IPS DF 19.7 (cell line): ENCODE measurements around the gene CCL1.

Experiments used
- DNase-seq: peaks from one replicate; pipeline ENCODE4 v3.0.0-alpha.2; 2013; ENCODE audit warnings: low read depth, low spot score

CCL1 gene

GRCh38 chr17:34383216-34383615 is 20.2 kb upstream of the CCL1 start:
- no peak for DNase-seq

GRCh38 chr17:34382621-34383124 is 19.6 kb upstream of the CCL1 start:
- DNase-seq, result no peak

- DNase-seq, result no peak
Observed at GRCh38 chr17:34379868-34380267, 16.8 kb upstream of the CCL1 start.

- DNase-seq, result no peak
Observed at GRCh38 chr17:34378664-34379101, 15.7 kb upstream of the CCL1 start.

GRCh38 chr17:34377078-34377823 is 14.2 kb upstream of the CCL1 start:
- no peak for DNase-seq

GRCh38 chr17:34375426-34375997 is 12.5 kb upstream of the CCL1 start:
- DNase-seq, result no peak

- no peak for DNase-seq
Observed at GRCh38 chr17:34374457-34374856, 11.4 kb upstream of the CCL1 start.

- no peak for DNase-seq
Observed at GRCh38 chr17:34371405-34372100, 8.5 kb upstream of the CCL1 start.

- no peak for DNase-seq
Observed at GRCh38 chr17:34370997-34371395, 8.0 kb upstream of the CCL1 start.

- DNase-seq, result no peak
Observed at GRCh38 chr17:34370376-34370996, 7.5 kb upstream of the CCL1 start.

- no peak for DNase-seq
Observed at GRCh38 chr17:34369571-34369970, 6.5 kb upstream of the CCL1 start.

GRCh38 chr17:34368946-34369500 is 6.0 kb upstream of the CCL1 start:
- DNase-seq, result no peak

- no peak for DNase-seq
Observed at GRCh38 chr17:34368196-34368945, 5.3 kb upstream of the CCL1 start.

- DNase-seq, result no peak
Observed at GRCh38 chr17:34367486-34368195, 4.6 kb upstream of the CCL1 start.

- no peak for DNase-seq
Observed at GRCh38 chr17:34366529-34367107, 3.6 kb upstream of the CCL1 start.

- no peak for DNase-seq
Observed at GRCh38 chr17:34366010-34366409, 3.0 kb upstream of the CCL1 start.

GRCh38 chr17:34365340-34365739 is 2.3 kb upstream of the CCL1 start:
- DNase-seq, result no peak

- DNase-seq, result no peak
Observed at GRCh38 chr17:34364751-34365150, 1.7 kb upstream of the CCL1 start.

GRCh38 chr17:34361478-34362061 is 1.5 kb downstream of the CCL1 start:
- peak; percentile 81 for DNase-seq
